HG03108 (cell line): ENCODE results near the gene STXBP5L.
"Not testable (repeated sequence)": the region's sequence is repeated elsewhere in the genome, so short reads cannot be mapped to it uniquely, and the experiment has no call there.

Experiments
- ATAC-seq: cut with Tn5 transposase; IDR thresholded peaks from one replicate; pipeline ENCODE4 v1.9.1; 2021; ENCODE audit warnings: moderate library complexity; ENCODE audit not compliant: unreplicated experiment

STXBP5L gene

GRCh38 chr3:120988994-120989393 lies 81.0 kb downstream of the STXBP5L start:
- ATAC-seq: no peak

DNA sequence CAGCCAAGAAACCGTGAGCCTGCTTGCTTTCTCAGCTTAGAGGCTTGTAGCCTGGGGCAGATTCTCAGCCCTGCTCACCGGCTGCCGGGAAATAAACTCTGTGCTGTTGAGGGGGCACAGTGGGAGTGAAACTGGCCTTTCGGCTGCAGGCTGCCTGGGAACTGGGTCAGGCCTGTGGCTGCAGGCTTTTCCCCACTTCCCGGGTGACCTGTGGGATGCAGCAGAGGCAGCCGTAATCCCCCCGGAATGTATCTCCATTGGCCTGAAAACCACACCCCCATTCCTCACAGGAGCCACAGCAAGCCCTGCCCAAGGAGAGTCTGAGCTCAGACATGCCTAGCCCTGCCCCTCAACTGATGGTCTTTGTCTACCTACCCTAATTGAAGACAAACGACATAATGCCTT lies 110.9 kb downstream of the STXBP5L start:
- no peak for ATAC-seq

GRCh38 chr3:121063628-121064027 lies 155.6 kb downstream of the STXBP5L start:
- ATAC-seq: no peak

DNA sequence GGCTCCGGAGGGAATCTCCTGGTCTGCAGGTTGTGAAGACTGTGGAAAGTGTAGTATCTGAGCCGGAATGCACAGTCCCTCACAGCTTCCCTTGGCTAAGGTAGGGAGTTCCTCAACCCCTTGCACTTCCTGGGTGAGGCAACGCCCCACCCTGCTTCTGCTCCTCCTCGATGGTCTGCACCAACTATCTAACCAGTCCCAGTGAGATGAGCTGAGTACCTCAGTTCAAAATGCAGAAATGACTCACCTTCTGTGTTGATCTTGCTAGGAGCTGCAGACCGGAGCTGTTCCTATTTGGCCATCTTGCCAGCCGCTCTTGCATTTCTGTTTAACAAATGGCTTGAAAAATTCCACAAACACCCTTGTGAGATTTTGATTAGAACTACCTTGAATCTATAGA lies 156.1 kb downstream of the STXBP5L start:
- no peak for ATAC-seq

GRCh38 chr3:121072133-121072532 lies 164.1 kb downstream of the STXBP5L start:
- no peak for ATAC-seq

DNA sequence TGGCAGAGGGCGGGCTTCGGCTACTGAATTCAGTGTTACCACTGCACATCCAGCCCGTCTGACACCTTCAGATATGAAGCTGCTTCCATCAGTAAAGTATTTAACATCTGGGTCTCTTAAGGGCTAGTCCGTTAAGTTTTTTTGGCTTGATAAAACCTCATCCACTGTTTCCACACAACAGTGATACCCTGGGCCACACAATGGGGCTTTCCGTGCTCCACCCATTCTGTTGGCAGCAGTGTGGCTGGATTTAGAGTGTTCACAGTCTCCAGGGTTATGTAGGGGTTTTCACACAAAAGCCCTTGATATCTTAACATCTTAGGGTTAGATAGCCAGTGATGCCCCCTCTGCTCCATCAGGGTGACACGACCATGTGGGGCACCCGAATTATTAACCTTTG lies 165.0 kb downstream of the STXBP5L start:
- ATAC-seq: no peak

DNA sequence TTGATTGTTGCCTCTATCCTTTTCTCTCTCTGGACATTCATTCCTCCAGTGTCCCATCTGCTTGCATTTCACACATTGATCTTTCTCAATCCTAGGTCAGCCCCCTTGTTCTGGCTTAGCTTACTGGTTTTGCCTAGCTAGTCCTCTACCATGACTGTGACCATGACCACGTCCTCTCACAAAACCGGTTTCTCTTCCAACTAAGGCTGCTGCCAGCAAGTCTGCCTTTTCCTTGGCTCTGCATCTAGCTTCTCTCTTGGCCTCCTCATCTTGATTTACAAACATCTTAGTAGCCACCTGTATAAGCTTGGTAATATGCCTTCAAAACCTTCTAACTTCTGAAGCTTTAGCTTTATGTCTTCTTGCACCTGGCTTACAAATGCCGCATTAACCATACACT lies 167.2 kb downstream of the STXBP5L start:
- ATAC-seq: no peak

DNA sequence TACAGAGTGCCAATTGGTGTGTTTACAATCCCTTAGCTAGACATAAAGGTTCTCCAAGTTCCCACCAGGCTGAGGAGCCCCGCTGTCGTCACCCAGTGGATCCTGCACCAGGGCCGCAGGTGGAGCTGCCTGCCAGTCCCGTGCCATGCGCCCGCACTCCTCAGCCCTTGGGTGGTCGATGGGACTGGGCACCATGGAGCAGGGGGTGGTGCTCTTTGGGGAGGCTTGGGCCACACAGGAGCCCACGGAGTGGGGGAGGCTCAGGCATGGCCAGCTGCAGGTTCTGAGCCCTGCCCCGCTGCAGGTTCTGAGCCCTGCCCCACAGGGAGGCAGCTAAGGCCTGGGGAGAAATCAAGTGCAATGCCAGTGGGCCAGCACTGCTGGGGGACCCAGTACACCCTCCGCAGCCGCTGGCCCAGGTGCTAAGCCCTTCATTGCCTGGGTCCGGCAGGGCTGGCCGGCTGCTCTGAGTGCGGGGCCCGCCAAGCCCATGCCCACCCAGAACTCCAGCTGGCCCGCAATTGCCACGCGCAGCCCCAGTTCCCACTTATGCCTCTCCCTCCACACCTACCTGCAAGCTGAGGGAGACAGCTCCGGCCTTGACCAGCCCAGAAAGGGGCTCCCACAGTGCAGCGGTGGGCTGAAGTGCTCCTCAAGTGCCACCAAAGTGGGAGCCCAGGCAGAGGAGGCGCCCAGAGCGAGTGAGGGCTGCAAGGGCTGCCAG lies 170.5 kb downstream of the STXBP5L start:
- ATAC-seq: not testable (repeated sequence)

GRCh38 chr3:121096953-121097352 lies 188.9 kb downstream of the STXBP5L start:
- ATAC-seq: no peak

DNA sequence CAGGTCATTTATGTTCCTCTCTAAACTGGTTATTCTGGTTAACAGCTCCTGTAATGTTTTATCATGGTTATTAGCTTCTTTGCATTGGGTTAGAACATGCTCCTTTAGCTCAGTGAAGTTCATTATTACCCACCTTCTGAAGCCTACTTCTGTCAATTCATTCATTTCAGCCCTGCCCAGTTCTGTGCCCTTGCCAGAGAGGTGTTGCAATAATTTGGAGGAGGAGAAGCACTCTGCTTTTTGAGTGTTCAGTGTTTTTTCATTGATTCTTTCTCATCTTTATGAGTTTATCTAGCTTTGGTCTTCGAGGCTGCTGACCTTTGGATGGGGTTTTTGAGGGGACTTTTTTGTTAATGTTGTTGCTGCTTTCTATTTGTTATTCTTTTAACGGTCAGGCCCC lies 203.1 kb downstream of the STXBP5L start:
- ATAC-seq: not testable (repeated sequence)

DNA sequence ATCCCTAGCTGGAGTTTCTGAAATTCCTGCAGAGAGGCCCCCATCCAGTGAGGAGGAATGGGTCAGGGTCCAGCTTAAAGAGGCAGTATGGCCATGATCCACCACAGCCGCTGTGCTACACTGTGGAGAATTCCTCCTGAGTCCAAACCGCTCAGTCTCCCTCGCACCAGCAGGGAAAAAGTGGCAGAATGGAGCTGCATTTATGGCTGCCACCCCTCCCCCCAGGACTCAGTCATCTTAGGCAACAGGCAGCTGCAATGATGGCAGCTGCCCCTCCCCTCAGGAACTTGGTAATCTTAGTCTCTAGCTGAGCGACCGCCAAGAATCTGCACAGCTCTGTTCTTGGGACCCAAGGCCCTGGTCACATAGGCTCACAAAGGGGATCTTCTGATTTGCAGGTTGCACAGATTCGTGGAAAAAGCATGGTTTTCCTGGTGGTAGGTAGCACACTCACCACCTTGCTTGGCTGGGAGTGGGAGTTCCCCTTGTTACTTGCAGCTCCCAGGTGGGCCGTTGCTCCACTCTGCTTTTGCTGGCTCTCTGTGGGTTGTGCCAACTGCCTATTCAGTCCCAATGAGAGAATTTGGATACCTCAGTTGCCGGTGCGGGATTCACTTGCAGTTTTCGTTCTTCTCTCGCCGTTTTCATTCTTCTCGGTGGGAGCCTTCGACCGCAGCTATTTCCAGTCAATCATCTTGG lies 204.1 kb downstream of the STXBP5L start:
- ATAC-seq: no peak

DNA sequence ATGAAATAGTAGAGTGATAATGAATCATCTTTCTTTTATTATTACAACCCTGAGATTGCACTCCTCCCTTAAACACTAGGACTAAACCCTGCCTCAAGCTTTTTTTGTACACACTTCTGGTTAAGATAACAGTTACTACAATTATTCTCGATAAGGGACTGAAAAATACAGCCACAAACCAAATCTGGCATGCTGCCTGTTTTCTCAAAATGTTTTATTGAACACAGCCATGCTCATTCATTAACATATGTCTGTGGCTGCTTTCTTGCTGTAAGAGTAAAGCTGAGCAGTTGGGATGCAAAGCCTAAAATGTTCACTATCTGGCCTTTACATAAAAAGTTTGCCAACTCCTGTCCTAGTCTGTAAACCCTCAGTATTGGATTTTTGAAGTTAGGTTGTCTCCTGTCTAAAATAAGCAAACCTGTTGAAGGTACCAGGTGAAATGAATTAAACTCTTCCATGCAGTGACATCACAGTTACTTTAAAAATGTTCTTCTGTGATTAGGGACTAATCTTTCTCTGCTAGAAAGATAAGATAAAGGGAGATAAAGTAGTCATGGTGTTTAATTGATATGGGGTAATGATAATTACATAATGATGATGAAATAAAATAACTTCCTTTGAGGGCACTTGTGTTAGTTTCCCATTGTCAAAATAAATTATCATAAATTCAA lies 218.2 kb downstream of the STXBP5L start:
- ATAC-seq: no peak

DNA sequence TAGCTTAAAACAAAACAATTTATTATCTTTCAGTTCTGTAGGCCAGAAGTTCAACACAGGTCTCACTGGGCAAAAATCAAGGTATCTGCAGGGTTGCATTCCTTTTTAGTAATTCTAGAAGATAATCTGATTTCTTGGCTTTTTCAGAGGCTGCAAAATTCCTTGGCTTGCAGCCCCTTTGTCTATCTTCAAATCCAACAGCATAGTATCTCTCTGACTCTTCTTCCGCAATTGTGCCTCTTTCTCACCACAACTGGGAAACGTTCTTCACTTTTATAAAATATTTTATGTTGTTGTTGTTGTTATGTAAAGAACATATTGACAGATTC lies 218.7 kb downstream of the STXBP5L start:
- no peak for ATAC-seq

DNA sequence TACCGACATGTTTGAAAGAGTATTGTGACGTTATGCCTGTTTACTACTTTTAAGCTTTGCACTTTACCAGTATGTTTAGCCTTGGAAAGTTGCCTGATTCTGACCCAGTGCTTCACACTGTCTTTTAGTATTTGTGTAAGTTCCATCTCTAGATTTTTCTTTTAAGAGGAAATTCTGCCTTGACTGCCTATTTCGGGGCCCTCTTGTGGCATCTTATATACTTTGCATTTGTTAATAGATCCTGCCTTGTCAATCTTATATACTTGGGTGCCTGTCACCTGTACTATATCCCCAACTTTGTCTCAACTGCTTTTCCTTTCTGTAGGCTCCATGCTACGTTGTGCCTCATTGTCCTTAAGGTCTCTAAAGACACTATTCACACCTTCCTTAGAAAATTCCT lies 244.6 kb downstream of the STXBP5L start:
- ATAC-seq: no peak

DNA sequence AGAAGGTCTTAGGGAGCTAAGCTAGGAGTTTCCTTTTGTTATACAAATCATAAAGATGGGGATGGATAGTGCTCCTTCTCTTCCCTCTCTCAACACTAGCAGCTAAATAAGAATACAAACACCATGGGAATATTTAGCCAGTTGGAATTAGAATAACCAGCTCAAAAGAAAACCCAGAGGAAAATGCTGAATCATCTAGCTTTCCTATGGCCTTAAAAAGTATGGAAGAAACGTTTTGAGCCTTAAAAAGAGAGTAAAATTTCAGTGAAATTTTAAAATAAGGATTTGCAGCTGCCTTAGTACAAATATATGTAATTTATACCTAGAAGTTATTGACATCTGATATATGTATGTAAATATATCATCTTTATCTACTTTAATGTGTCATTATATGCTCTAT lies 245.8 kb downstream of the STXBP5L start:
- ATAC-seq: no peak

DNA sequence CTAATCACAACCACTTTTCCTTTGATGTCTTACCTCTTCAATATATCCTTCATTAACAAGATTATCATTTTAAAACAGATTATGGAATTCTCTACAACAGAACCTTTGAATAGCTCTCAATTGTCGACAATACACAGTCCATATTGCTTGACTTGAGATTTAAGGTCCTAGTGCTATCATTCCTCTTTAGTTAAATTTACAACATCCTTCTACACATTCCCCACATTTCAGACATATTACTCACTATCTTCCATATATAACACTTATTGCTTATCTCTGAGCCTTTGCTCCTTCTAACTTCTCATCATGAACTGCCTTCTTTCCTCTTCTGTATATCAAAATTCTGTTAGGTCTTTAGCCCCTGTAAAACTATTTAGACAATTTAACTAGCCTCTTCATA lies 247.0 kb downstream of the STXBP5L start:
- no peak for ATAC-seq

GRCh38 chr3:121165397-121165837 lies 257.4 kb downstream of the STXBP5L start:
- ATAC-seq: no peak

- ATAC-seq: no peak
Measured at GRCh38 chr3:121167374-121168139, 259.6 kb downstream of the STXBP5L start.

- no peak for ATAC-seq
Measured at GRCh38 chr3:121175083-121175482, 267.1 kb downstream of the STXBP5L start.

GRCh38 chr3:121190626-121191025 lies 282.6 kb downstream of the STXBP5L start:
- not testable (repeated sequence) for ATAC-seq

GRCh38 chr3:121202573-121202972 lies 294.6 kb downstream of the STXBP5L start:
- ATAC-seq: no peak
